ENCODE measurements around the gene TSPAN8. TPM values are rescaled to one million over a fixed set of nuclear protein-coding genes. Genes with fewer than 3 reads are reported as not detected.
"Not testable (repeated sequence)": the region's sequence is repeated elsewhere in the genome, so short reads cannot be mapped to it uniquely, and the experiment has no call there.

The TSPAN8 gene
- total RNA-seq, 2 experiments from 2014 or later = not detected

GRCh38 chr12:71138011-71138410 is 19.8 kb downstream of the TSPAN8 start:
- H3K4me3 Mint-ChIP-seq = no peak overlapping the region
- no peak overlapping the region for H3K27ac Mint-ChIP-seq
- intact Hi-C loops (cut with micrococcal nuclease) = no loop called here
- no peaks in the 10 kb centered on the region for H3K9me3 Mint-ChIP-seq
- CTCF ChIA-PET = no interaction called here
- H3K4me1 Mint-ChIP-seq (ENCODE audit: low read depth) = no peaks in the 10 kb centered on the region
- no peaks in the 10 kb centered on the region for H3K36me3 Mint-ChIP-seq (ENCODE audit: low read depth)
- DNase-seq = no peak
- H3K27me3 Mint-ChIP-seq (ENCODE audit: low read depth) = no peaks in the 10 kb centered on the region

- H3K27me3 Mint-ChIP-seq (ENCODE audit: low read depth) = no peaks in the 10 kb centered on the region
- H3K4me1 Mint-ChIP-seq (ENCODE audit: low read depth) = no peaks in the 10 kb centered on the region
- intact Hi-C loops (cut with micrococcal nuclease) = no loop called here
- H3K4me3 Mint-ChIP-seq = no peak overlapping the region
- CTCF ChIA-PET = no interaction called here
- no peaks in the 10 kb centered on the region for H3K9me3 Mint-ChIP-seq
- no peaks in the 10 kb centered on the region for H3K36me3 Mint-ChIP-seq (ENCODE audit: low read depth)
- H3K27ac Mint-ChIP-seq = no peak overlapping the region
- DNase-seq = no peak
Observed at GRCh38 chr12:71135812-71136176, 22.0 kb downstream of the TSPAN8 start.

DNA sequence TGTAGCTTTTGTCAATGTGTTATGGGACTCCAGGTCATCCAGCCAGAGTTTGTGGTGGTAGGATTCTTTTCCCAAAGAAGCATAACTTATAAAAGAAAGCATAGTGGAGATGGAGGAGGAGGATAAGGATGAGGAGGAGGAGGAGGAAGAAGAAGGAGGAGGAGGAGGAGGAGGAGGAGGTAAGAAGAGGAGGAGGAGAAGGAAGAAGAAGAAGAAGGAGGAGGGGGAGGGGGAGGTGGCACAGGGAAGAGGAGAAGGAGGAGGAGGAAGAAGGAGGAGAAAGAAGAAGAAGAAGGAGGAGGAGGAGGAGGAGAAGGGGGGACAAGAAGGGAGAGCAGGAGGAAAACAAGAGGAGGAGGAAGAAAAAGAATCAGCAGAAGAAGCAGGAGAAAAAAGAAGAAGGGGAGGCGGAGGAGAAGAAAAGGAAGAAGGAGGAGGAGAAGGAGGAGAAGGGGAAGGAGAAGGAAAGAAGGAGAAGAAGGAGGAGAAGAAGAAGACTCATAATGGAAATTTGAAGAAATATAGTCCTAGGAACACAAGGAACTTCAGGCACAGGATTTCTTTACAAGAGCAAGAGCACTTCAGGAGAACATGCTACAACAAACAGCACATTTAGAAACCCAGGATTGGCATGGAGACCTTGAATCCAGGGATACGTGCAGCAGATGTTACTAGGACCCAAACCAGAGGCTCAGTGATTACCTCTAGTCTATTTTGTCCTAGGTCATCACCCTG is 22.6 kb downstream of the TSPAN8 start:
- Mint-ChIP-seq H3K4me3 (no peak overlapping the region), H3K9me3 (no peaks in the 10 kb centered on the region), H3K4me1 (ENCODE audit: low read depth) (no peaks in the 10 kb centered on the region), H3K36me3 (ENCODE audit: low read depth) (no peaks in the 10 kb centered on the region), H3K27me3 (ENCODE audit: low read depth) (no peaks in the 10 kb centered on the region), H3K27ac (no peak overlapping the region)
- CTCF ChIA-PET = no interaction called here
- intact Hi-C loops (cut with micrococcal nuclease) = no loop called here
- no peak for DNase-seq

- Mint-ChIP-seq H3K4me3 (no peak overlapping the region), H3K27ac (no peak overlapping the region), H3K4me1 (ENCODE audit: low read depth) (no peaks in the 10 kb centered on the region), H3K27me3 (ENCODE audit: low read depth) (no peaks in the 10 kb centered on the region), H3K36me3 (ENCODE audit: low read depth) (no peaks in the 10 kb centered on the region), H3K9me3 (no peaks in the 10 kb centered on the region)
- DNase-seq = no peak
- CTCF ChIA-PET = no interaction called here
- intact Hi-C loops (cut with micrococcal nuclease) = no loop called here
Observed at GRCh38 chr12:71134405-71134804, 23.4 kb downstream of the TSPAN8 start.

- Mint-ChIP-seq H3K4me1 (ENCODE audit: low read depth) (no peaks in the 10 kb centered on the region), H3K27ac (no peak overlapping the region), H3K9me3 (no peaks in the 10 kb centered on the region), H3K4me3 (no peak overlapping the region), H3K36me3 (ENCODE audit: low read depth) (no peaks in the 10 kb centered on the region), H3K27me3 (ENCODE audit: low read depth) (no peaks in the 10 kb centered on the region)
- intact Hi-C loops (cut with micrococcal nuclease) = no loop called here
- CTCF ChIA-PET = no interaction called here
- no peak for DNase-seq
Observed at GRCh38 chr12:71130521-71131069, 27.2 kb downstream of the TSPAN8 start.

GRCh38 chr12:71129364-71129763 is 28.4 kb downstream of the TSPAN8 start:
- Mint-ChIP-seq H3K4me1 (ENCODE audit: low read depth) (no peaks in the 10 kb centered on the region), H3K4me3 (no peak overlapping the region), H3K36me3 (ENCODE audit: low read depth) (no peaks in the 10 kb centered on the region), H3K27ac (no peak overlapping the region), H3K27me3 (ENCODE audit: low read depth) (no peaks in the 10 kb centered on the region), H3K9me3 (no peaks in the 10 kb centered on the region)
- CTCF ChIA-PET = no interaction called here
- intact Hi-C loops (cut with micrococcal nuclease) = no loop called here
- DNase-seq = no peak

DNA sequence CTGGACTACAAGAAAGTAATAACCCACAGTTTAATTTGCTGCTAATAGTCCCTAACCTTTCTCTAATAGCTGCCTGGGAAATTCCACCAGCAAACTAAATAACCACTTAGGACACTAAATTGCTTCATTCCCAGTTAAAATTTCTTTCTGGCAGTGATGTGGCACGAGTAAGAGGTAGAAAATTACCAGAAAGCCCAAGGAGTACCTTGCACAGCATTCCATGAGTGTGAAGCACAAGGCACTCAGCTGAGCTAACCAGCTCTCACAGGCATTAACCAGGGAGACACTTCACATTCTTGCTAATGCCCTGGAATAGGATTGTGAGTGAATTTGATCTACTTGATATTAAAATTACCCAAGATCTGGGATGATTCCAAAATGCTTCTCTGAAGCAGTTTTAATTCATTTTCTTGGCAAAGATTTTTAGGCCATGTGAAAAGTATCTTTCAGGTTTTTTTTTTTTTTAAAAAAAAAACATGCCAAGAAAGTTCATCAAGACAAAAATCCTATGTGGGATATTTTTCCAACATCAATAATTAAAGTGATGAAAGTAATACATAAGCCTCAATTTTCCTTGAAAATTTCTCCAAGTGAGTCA is 29.5 kb downstream of the TSPAN8 start:
- no peak overlapping the region for H3K27ac Mint-ChIP-seq
- H3K36me3 Mint-ChIP-seq (ENCODE audit: low read depth) = no peaks in the 10 kb centered on the region
- no peaks in the 10 kb centered on the region for H3K4me1 Mint-ChIP-seq (ENCODE audit: low read depth)
- H3K4me3 Mint-ChIP-seq = no peak overlapping the region
- H3K27me3 Mint-ChIP-seq (ENCODE audit: low read depth) = no peaks in the 10 kb centered on the region
- CTCF ChIA-PET = no interaction called here
- H3K9me3 Mint-ChIP-seq = no peaks in the 10 kb centered on the region
- intact Hi-C loops (cut with micrococcal nuclease) = no loop called here
- no peak for DNase-seq

GRCh38 chr12:71125949-71126348 is 31.9 kb downstream of the TSPAN8 start:
- intact Hi-C loops (cut with micrococcal nuclease) = no loop called here
- CTCF ChIA-PET = no interaction called here
- H3K27ac Mint-ChIP-seq = no peak overlapping the region
- H3K27me3 Mint-ChIP-seq (ENCODE audit: low read depth) = no peaks in the 10 kb centered on the region
- no peaks in the 10 kb centered on the region for H3K4me1 Mint-ChIP-seq (ENCODE audit: low read depth)
- no peak for DNase-seq
- no peaks in the 10 kb centered on the region for H3K9me3 Mint-ChIP-seq
- H3K4me3 Mint-ChIP-seq = no peak overlapping the region
- H3K36me3 Mint-ChIP-seq (ENCODE audit: low read depth) = no peaks in the 10 kb centered on the region

DNA sequence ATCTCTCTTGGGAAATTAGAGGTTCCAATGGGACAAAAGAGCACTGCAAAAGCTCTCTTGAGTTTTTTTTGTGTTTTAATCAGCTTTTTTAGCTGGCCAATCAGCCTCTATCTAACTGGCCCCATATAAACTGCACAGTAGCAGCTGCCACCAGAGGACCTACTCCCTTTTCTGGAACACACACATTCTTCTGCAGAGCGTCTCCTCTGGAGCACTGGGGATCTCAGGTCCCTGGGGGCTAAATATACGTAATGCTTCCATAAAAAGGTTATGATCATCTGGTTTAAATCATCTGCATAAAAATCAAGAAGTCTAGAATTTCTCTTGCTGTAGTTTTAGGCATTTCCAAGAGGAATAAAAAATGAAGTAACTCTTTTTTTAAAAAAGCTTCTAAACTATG is 32.3 kb downstream of the TSPAN8 start:
- DNase-seq = no peak
- Mint-ChIP-seq H3K36me3 (ENCODE audit: low read depth) (no peaks in the 10 kb centered on the region), H3K27me3 (ENCODE audit: low read depth) (no peaks in the 10 kb centered on the region), H3K4me1 (ENCODE audit: low read depth) (no peaks in the 10 kb centered on the region), H3K27ac (no peak overlapping the region), H3K9me3 (no peaks in the 10 kb centered on the region), H3K4me3 (no peak overlapping the region)
- CTCF ChIA-PET = no interaction called here
- intact Hi-C loops (cut with micrococcal nuclease) = no loop called here

- Mint-ChIP-seq H3K27ac (no peak overlapping the region), H3K36me3 (ENCODE audit: low read depth) (no peaks in the 10 kb centered on the region), H3K27me3 (ENCODE audit: low read depth) (no peaks in the 10 kb centered on the region), H3K4me1 (ENCODE audit: low read depth) (no peaks in the 10 kb centered on the region), H3K4me3 (no peak overlapping the region), H3K9me3 (no peaks in the 10 kb centered on the region)
- DNase-seq = no peak
- intact Hi-C loops (cut with micrococcal nuclease) = no loop called here
- CTCF ChIA-PET = no interaction called here
Observed at GRCh38 chr12:71124835-71125460, 32.9 kb downstream of the TSPAN8 start.

GRCh38 chr12:71113148-71113547 is 44.7 kb downstream of the TSPAN8 start:
- H3K27me3 Mint-ChIP-seq (ENCODE audit: low read depth); CTCF ChIA-PET; H3K27ac Mint-ChIP-seq; H3K4me1 Mint-ChIP-seq (ENCODE audit: low read depth); H3K36me3 Mint-ChIP-seq (ENCODE audit: low read depth); DNase-seq; H3K4me3 Mint-ChIP-seq; intact Hi-C loops (cut with micrococcal nuclease); H3K9me3 Mint-ChIP-seq: not testable (repeated sequence)

DNA sequence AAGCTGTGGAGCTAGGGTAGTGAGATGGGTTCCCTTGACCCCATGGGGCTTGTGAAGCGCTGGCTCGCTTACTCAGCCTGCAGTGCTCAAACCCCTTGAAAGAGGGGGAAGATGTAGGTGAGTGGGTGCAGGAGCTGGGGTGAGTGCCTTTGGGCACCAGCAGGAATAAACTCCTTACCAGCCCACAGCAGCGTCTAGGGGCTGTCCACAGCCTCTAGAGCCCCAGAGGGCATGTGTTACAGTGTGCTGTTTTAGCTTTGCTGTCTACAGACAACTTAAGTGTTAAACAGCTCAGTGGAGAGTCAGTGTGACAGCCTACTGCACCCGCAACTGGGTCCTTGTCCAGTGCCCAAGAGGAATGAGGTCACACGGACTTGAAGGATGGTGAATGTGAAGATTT is 48.0 kb downstream of the TSPAN8 start:
- H3K27ac Mint-ChIP-seq = no peak overlapping the region
- intact Hi-C loops (cut with micrococcal nuclease) = no loop called here
- no peaks in the 10 kb centered on the region for H3K4me1 Mint-ChIP-seq (ENCODE audit: low read depth)
- H3K4me3 Mint-ChIP-seq = no peak overlapping the region
- H3K27me3 Mint-ChIP-seq (ENCODE audit: low read depth) = no peaks in the 10 kb centered on the region
- peaks cover 8% of the 10 kb centered on the region for H3K9me3 Mint-ChIP-seq
- H3K36me3 Mint-ChIP-seq (ENCODE audit: low read depth) = no peaks in the 10 kb centered on the region
- DNase-seq = no peak
- CTCF ChIA-PET = no interaction called here

DNA sequence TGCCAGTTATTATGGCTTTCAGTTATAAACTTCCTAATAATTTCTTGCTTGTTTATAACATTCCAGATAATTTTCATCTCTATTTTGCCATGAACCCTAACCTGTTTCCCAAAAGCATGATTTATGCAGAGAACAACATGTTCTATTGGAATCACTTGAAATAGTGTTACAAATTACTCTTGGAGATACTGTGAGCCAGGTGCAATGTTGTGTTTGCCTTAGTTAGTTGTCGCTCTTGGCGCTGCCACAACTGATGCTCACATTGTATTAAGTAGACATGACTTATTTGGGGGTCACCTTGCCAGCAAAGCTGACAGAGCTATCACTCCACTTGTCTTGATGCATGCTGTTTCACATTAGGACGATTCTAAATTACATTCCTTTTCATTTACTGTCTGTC is 49.4 kb downstream of the TSPAN8 start:
- CTCF ChIA-PET = interaction anchor here (0.7 kb wide), 1 partner anchor 1467 kb away, joined by 3 read pairs; no protein-coding TSS in a partner anchor
- Mint-ChIP-seq H3K4me1 (ENCODE audit: low read depth) (no peaks in the 10 kb centered on the region), H3K27me3 (ENCODE audit: low read depth) (no peaks in the 10 kb centered on the region)

More for the DNA sequence above, 49.4 kb downstream of the TSPAN8 start:
- H3K36me3 Mint-ChIP-seq (ENCODE audit: low read depth) = no peaks in the 10 kb centered on the region
- intact Hi-C loops (cut with micrococcal nuclease) = no loop called here
- no peak overlapping the region for H3K27ac Mint-ChIP-seq
- no peak for DNase-seq
- H3K9me3 Mint-ChIP-seq = peaks cover 8% of the 10 kb centered on the region
- no peak overlapping the region for H3K4me3 Mint-ChIP-seq
